ENCODE data around the gene METTL1.
A peak's percentile ranks its signal among the peaks of the same experiment; 100 is the strongest.

The METTL1 gene

DNA sequence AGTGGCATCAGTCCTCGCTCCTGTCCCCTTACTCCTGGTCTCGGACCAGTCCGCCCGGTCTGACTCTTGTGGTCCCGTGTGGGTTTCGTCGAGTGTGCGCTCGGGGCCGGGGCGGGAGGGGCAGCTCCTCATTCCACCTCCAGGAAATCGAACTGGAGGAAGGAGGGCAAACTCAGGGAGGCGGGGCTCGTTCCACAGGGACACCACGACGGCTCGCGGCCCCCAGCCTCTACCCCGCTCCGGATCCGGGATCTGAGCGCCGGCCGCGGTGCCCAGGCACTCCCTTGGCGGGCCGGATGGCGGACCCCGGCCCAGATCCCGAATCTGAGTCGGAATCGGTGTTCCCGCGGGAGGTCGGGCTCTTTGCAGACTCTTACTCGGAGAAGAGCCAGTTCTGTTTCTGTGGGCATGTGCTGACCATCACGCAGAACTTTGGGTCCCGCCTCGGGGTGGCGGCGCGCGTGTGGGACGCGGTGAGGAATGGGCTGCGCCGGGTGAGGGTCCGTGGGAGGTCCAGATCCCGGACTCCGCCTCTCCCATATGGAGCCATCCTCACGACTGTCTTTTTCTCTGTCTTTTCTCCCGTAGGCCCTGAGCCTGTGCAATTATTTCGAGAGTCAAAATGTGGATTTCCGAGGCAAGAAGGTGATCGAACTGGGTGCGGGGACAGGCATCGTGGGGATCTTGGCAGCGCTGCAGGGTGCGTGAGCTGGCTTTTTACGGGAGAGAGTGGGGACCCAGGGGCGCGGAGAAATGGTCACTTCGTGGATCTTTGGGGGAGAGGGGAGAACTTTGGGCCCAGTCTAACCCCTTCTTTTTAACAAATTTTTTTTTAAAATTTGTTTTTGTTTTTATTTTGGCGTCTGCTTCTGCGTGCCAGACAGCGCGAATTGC is 771 bp upstream of the METTL1 start, which contains the start of gene EEF1AKMT3:
Gene EEF1AKMT3 (plus strand): TSS at position 186 of the 894 bp plus-strand sequence. CDS start 111 bp downstream, at position 297.
- Histone ChIP-seq H4K20me1 (ENCODE audit: insufficient read depth, low read length, poor library complexity, severe bottlenecking) (no peaks in the 10 kb centered on the region), H3K79me2 (ENCODE audit: insufficient read depth, low read length) (peaks cover 17% of the 10 kb centered on the region), H3K4me1 (ENCODE audit: insufficient read depth, low read length, poor library complexity, severe bottlenecking) (peaks cover 11% of the 10 kb centered on the region), H3F3A (ENCODE audit: low read depth) (no peaks in the 10 kb centered on the region), H3K36me3 (ENCODE audit: insufficient read depth, low read length) (no peaks in the 10 kb centered on the region), H3K9me2 (replicated peaks; ENCODE audit: low read depth, low read length) (no peaks in the 10 kb centered on the region), H3K9ac (ENCODE audit: low read depth, low read length, poor library complexity, severe bottlenecking) (peak within 1 kb of the TSS; percentile 95), H2AFZ (ENCODE audit: low read length) (peak within 1 kb of the TSS; percentile 80), H3K27me3 (ENCODE audit: insufficient read depth, low read length, poor library complexity, severe bottlenecking) (no peaks in the 10 kb centered on the region), H3K4me2 (ENCODE audit: low read depth, low read length, poor library complexity, severe bottlenecking) (peak within 1 kb of the TSS; percentile 95), H3K4me3 (ENCODE audit: low read length, poor library complexity, severe bottlenecking) (peak within 1 kb of the TSS; percentile 80), H3K9me3 (ENCODE audit: insufficient read depth, low read depth, low read length) (no peaks in the 10 kb centered on the region)
- TF ChIP-seq EZH2phosphoT487 (IDR thresholded peaks at IDR 0.05; ENCODE audit: borderline replicate concordance) = no peak
- TF ChIP-seq, protein P1, sequence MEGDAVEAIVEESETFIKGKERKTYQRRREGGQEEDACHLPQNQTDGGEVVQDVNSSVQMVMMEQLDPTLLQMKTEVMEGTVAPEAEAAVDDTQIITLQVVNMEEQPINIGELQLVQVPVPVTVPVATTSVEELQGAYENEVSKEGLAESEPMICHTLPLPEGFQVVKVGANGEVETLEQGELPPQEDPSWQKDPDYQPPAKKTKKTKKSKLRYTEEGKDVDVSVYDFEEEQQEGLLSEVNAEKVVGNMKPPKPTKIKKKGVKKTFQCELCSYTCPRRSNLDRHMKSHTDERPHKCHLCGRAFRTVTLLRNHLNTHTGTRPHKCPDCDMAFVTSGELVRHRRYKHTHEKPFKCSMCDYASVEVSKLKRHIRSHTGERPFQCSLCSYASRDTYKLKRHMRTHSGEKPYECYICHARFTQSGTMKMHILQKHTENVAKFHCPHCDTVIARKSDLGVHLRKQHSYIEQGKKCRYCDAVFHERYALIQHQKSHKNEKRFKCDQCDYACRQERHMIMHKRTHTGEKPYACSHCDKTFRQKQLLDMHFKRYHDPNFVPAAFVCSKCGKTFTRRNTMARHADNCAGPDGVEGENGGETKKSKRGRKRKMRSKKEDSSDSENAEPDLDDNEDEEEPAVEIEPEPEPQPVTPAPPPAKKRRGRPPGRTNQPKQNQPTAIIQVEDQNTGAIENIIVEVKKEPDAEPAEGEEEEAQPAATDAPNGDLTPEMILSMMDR (conservative IDR thresholded peaks at IDR 0.05; ENCODE audit: low read length) = no peak

DNA sequence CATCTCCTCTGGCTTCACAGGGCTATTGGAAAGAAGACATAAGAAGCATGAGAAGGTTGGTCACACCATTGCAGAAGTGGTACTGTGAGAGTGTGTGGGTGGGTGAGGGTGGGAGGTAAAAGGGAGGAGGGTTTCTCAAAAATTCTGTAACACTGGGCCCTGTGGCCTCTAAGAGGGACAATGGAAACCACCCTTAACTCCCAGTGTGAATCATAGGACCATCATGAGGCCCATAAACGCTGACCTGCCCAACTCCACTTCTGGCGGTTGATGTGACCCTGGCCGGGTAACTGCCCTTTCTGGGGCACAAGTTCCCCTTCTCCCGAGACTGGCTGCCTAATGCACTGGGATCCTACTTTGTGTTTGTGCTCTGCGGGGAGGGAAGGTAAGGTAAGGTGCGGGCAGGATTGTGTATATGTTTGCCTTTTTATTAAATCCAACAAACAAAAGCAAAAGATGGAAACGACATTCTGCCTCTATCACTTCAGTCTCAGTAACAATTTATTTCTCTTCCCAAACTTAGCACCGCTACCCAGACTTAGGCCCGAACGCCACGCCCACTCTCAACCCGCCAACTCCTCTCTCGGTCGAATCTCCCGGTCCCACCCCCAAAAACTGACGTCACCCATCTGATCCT is 551 bp downstream of the METTL1 start:
- H3K4me2 ChIP-seq (ENCODE audit: low read depth, low read length, poor library complexity, severe bottlenecking) = peak overlapping the region; percentile 95

DNA sequence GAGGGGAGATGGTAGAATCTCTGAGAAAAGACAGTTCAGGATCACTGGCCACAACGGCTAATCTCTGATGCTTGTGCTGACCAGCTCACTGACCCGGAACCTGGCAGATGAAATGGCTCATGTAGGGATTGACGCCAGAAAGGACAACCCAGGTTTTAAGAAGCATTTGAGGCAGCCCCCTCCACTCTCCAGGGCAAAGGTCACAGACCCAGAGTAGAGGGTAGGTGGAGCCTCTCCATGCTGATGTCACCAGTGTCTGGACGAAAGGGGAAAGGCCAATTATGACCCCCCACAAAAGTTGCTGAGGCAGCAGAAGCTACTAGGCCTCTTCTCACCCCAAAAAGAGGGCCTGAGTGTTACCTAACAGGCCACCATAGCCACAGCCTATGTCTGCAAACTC is 1.2 kb downstream of the METTL1 start:
- no peaks in the 10 kb centered on the region for H3K27me3 ChIP-seq (ENCODE audit: insufficient read depth, low read length, poor library complexity, severe bottlenecking)
- H3K79me2 ChIP-seq (ENCODE audit: insufficient read depth, low read length) = peaks cover 17% of the 10 kb centered on the region
- H3K4me2 ChIP-seq (ENCODE audit: low read depth, low read length, poor library complexity, severe bottlenecking) = peak overlapping the region; percentile 95
- H3K4me3 ChIP-seq (ENCODE audit: low read length, poor library complexity, severe bottlenecking) = peak overlapping the region; percentile 80
- H3K36me3 ChIP-seq (ENCODE audit: insufficient read depth, low read length) = no peaks in the 10 kb centered on the region
- peaks cover 11% of the 10 kb centered on the region for H3K4me1 ChIP-seq (ENCODE audit: insufficient read depth, low read length, poor library complexity, severe bottlenecking)
- TF ChIP-seq, protein P1 (conservative IDR thresholded peaks at IDR 0.05; ENCODE audit: low read length) = no peak
- no peak for TF ChIP-seq EZH2phosphoT487 (IDR thresholded peaks at IDR 0.05; ENCODE audit: borderline replicate concordance)
- no peaks in the 10 kb centered on the region for H3F3A ChIP-seq (ENCODE audit: low read depth)
- peak overlapping the region; percentile 95 for H3K9ac ChIP-seq (ENCODE audit: low read depth, low read length, poor library complexity, severe bottlenecking)
- no peaks in the 10 kb centered on the region for H3K9me2 ChIP-seq (replicated peaks; ENCODE audit: low read depth, low read length)
- no peaks in the 10 kb centered on the region for H3K9me3 ChIP-seq (ENCODE audit: insufficient read depth, low read depth, low read length)
- no peak overlapping the region for H2AFZ ChIP-seq (ENCODE audit: low read length)
- no peaks in the 10 kb centered on the region for H4K20me1 ChIP-seq (ENCODE audit: insufficient read depth, low read length, poor library complexity, severe bottlenecking)

More for the DNA sequence above, 551 bp downstream of the METTL1 start:
- Histone ChIP-seq H3K79me2 (ENCODE audit: insufficient read depth, low read length) (peaks cover 17% of the 10 kb centered on the region), H3K4me3 (ENCODE audit: low read length, poor library complexity, severe bottlenecking) (peak overlapping the region; percentile 80), H4K20me1 (ENCODE audit: insufficient read depth, low read length, poor library complexity, severe bottlenecking) (no peaks in the 10 kb centered on the region), H3K9me3 (ENCODE audit: insufficient read depth, low read depth, low read length) (no peaks in the 10 kb centered on the region), H2AFZ (ENCODE audit: low read length) (peak overlapping the region; percentile 80), H3K27me3 (ENCODE audit: insufficient read depth, low read length, poor library complexity, severe bottlenecking) (no peaks in the 10 kb centered on the region), H3K36me3 (ENCODE audit: insufficient read depth, low read length) (no peaks in the 10 kb centered on the region), H3K9me2 (replicated peaks; ENCODE audit: low read depth, low read length) (no peaks in the 10 kb centered on the region), H3K9ac (ENCODE audit: low read depth, low read length, poor library complexity, severe bottlenecking) (peak overlapping the region; percentile 95), H3K4me1 (ENCODE audit: insufficient read depth, low read length, poor library complexity, severe bottlenecking) (peaks cover 11% of the 10 kb centered on the region), H3F3A (ENCODE audit: low read depth) (no peaks in the 10 kb centered on the region)
- TF ChIP-seq EZH2phosphoT487 (IDR thresholded peaks at IDR 0.05; ENCODE audit: borderline replicate concordance) = no peak
- TF ChIP-seq, protein P1 (conservative IDR thresholded peaks at IDR 0.05; ENCODE audit: low read length) = no peak

All from Loucy (cell line).